NOMO-1 treated with DMSO at 0.1 percent for 48 hours (cell line): ENCODE results near the gene FNDC8.
"Not testable (repeated sequence)": the region's sequence is repeated elsewhere in the genome, so short reads cannot be mapped to it uniquely, and the experiment has no call there.

Experiments used
- DNase-seq: peaks from one replicate; lab custom pipeline; 2025; ENCODE audit not compliant: unreplicated experiment; lab: John Stamatoyannopoulos, UW

The FNDC8 gene

DNA sequence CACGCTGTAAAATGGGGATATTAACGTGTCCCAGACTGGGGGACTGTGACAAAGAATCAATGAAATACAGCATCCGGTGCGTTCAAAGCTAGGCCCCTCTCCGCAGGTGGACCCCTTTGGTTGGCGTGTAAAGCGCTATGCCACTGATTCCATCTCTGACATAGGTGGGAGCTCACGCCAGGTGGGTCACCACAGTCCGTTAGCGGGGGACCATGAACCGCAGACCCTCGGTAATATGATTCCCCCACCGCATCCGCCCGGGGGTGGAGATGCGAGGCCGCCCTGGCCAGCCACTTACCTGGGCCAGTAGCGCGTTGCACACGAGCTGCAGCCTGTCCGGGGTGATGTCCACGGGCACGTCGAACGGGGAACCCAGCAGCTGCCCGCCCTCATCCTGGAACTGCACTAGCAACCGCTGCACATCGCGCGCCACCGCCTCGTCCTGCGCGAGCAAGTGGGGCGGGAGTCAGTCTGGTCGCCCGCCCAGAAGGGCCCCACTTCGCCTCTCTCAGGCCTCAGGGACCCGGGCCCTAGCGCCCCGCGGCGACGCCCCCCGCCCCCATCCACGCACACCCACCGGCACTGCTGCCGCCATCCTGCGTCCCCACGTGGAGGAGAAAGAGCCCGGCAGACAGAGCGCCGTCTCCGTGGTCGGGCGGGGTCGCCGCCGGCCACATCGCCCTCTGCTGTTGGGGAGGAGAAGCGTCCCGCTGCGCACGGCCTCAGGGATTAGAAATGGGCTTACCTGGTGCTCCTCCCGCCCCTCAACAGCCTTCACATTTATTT, 20.5 kb downstream of the FNDC8 start, which contains the start of gene NLE1:
TSS of gene NLE1 (minus strand) at position 623 of the 786 bp plus-strand sequence. CDS start at position 595, 28 bp downstream.
- peak; percentile 67 for DNase-seq

- DNase-seq = no peak
Observed at GRCh38 chr17:35142467-35142796, 21.0 kb downstream of the FNDC8 start.

DNA sequence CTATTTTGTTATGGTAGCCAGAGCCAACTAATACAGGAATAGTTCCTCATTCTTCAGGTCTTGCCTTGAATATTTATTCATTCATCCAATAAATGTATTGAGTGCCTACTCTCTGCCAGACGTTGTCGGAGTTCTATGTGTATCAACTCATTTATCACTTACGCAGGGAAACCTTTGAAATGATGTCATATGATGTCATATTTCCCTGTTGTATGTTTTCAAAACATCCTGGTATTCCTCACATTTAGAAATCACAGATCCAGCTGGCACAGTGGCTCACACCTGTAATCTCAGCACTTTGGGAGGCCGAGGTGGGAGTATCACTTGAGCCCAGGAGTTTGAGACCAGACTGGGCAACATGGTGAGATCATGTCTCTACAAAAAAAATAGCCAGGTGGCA, 23.4 kb downstream of the FNDC8 start:
- DNase-seq = no peak

- no peak for DNase-seq
Observed at GRCh38 chr17:35146214-35146833, 24.9 kb downstream of the FNDC8 start.

GRCh38 chr17:35147375-35147905, 26.0 kb downstream of the FNDC8 start, which contains the start of gene UNC45B:
UNC45B (plus strand) TSS chr17:35147817; CDS start chr17:35148264, 447 bp downstream.
- DNase-seq = no peak

GRCh38 chr17:35148144-35148543, 26.7 kb downstream of the FNDC8 start:
- no peak for DNase-seq

GRCh38 chr17:35149941-35150340, 28.5 kb downstream of the FNDC8 start:
- no peak for DNase-seq

- DNase-seq = not testable (repeated sequence)
Observed at GRCh38 chr17:35151080-35151479, 29.7 kb downstream of the FNDC8 start.

GRCh38 chr17:35152421-35153140, 31.2 kb downstream of the FNDC8 start:
- no peak for DNase-seq

GRCh38 chr17:35154196-35155165, 33.1 kb downstream of the FNDC8 start:
- DNase-seq = no peak

DNA sequence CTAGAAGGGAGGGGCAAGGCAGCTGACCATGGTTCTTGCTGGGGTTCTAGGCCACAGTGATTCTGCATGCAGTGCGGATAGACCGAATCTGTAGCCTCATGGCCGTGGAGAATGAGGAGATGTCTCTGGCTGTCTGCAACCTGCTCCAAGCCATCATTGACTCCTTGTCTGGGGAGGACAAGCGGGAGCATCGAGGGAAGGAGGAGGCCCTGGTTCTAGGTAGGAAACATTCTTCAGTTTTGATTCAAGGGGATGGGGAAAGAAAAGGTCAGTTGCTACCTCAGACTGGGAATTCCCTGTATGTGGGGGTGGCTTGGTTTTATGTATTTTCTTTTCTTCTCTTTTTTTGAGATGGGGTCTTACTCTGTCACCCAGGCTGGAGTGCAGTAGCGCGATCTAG, 33.8 kb downstream of the FNDC8 start:
- no peak for DNase-seq

DNA sequence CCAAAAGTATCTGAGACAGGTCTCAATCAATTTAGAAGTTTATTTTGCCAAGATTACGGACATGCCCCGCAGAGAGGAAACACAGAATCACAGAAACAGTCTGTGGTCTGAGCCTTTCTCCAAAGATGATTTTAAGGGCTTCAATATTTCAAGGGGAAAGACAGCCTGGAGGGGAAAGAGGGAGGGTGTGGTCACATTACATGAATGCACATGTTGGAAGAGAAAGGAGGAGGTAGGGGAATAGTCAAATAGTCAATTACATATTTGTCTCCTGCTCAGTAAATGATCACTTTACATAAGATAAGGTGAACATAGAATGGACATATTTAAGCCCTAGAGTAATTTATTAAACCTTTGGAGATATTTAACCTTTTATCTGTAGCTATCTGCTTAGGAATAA, 38.5 kb downstream of the FNDC8 start:
- no peak for DNase-seq

- DNase-seq = peak; percentile 13
Observed at GRCh38 chr17:35160354-35161201, 39.2 kb downstream of the FNDC8 start.

- peak; percentile 39 for DNase-seq
Observed at GRCh38 chr17:35161281-35161761, 39.9 kb downstream of the FNDC8 start.

DNA sequence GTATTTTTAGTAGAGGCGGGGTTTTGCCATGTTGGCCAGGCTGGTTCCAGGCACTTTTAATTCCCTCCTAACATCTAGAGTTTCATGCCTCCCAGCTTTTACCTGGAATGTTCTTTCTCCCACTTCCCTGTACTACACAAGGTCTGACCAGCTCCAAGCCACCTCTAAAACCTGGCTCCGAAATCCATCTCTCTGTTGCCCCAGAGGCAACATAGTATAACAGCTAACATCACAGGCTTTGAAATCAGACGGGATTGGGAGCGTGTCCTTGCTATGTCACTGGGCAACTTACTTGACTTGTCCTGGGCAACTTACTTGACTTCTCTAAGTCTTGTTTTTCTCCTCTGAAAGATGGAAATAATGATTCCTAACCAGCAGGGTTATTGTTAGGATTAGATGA, 41.3 kb downstream of the FNDC8 start:
- DNase-seq = no peak

GRCh38 chr17:35163886-35164285, 42.5 kb downstream of the FNDC8 start:
- no peak for DNase-seq

DNA sequence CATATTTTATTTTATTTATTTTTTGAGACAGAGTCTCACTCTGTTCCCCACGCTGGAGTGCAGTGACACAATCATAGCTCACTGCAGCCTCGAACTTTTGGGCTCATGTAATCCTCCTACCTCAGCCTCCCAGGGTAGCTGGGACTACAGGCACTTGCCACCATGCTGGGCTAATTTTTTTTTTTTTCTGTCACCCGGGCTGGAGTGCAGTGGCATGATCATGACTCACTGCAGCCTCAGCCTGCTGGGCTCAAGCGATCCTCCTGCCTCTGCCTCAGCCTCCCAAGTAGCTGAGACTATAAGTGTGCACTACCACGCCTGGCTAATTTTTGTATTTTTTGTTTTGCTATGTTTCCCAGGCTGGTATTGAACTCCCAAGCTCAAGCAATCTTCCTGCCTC, 43.3 kb downstream of the FNDC8 start:
- DNase-seq = no peak

DNA sequence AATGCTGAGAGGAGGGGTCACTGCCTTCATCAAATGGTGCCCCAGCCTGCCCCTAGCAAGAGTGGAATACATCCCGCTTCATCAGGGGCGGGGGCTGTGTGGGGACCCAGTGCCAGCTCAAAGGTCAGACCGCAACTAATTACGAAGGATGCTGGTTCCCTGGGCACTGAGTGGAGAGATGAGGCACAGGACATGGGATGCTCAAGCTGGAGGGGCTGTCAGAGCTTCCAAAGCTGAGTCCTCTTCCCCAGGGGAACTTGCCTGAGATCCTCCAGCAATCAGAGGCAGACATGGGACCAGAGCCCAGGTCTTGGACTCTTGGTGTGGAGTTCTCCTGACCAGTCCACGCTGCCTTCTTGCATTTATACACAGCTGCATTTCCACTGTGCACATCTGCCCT, 45.1 kb downstream of the FNDC8 start:
- DNase-seq = no peak

- DNase-seq = no peak
Observed at GRCh38 chr17:35167046-35167445, 45.6 kb downstream of the FNDC8 start.
